ENCODE results near the gene MPRIP.

DNA sequence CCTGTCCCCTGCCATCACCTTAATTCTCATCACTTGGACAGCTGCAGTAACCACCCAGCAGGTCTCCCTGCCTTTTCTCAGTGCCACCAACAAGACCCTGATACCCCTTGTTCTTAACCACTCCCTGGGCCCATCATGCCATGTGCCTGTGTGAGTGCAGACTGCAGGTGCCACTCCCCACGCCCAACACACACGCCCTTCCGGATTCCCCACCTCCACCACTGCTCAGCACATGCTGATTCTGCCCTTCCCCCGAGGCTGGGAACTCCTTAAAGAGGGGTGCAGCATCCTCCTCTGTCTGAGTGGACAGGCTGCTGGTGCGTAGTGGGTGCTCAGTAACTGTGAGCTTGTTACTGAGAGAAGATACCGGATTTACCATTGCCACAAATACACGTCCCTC is 111.5 kb downstream of the MPRIP start:
- TF ChIP-seq, protein P1, sequence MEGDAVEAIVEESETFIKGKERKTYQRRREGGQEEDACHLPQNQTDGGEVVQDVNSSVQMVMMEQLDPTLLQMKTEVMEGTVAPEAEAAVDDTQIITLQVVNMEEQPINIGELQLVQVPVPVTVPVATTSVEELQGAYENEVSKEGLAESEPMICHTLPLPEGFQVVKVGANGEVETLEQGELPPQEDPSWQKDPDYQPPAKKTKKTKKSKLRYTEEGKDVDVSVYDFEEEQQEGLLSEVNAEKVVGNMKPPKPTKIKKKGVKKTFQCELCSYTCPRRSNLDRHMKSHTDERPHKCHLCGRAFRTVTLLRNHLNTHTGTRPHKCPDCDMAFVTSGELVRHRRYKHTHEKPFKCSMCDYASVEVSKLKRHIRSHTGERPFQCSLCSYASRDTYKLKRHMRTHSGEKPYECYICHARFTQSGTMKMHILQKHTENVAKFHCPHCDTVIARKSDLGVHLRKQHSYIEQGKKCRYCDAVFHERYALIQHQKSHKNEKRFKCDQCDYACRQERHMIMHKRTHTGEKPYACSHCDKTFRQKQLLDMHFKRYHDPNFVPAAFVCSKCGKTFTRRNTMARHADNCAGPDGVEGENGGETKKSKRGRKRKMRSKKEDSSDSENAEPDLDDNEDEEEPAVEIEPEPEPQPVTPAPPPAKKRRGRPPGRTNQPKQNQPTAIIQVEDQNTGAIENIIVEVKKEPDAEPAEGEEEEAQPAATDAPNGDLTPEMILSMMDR (IDR thresholded peaks at IDR 0.05) = no peak
- no peak for TF ChIP-seq POLR2A (IDR thresholded peaks at IDR 0.05)

Data from esophagus squamous epithelium (tissue), 4 donors.